DOHH2 (cell line): ENCODE results near the gene ZNRF3.

ENCODE experiments used
- EZH2phosphoT487 ChIP-seq: fragments of 200-600 bp; sonication (generic); IDR thresholded peaks from 2 replicates; pipeline ENCODE4 v1.6.1; 2017; ENCODE audit warnings: borderline replicate concordance, mild to moderate bottlenecking, antibody characterized with exemption, low read length, moderate library complexity, mixed read lengths
- TF ChIP-seq, protein P1 (sequence below): fragments of 200-600 bp; sonication (generic); IDR thresholded peaks from one replicate; pipeline ENCODE4 v1.5.1; 2014; ENCODE audit warnings: antibody characterized with exemption, mild to moderate bottlenecking, low read depth, low read length; ENCODE audit not compliant: poor library complexity, severe bottlenecking

DNA sequence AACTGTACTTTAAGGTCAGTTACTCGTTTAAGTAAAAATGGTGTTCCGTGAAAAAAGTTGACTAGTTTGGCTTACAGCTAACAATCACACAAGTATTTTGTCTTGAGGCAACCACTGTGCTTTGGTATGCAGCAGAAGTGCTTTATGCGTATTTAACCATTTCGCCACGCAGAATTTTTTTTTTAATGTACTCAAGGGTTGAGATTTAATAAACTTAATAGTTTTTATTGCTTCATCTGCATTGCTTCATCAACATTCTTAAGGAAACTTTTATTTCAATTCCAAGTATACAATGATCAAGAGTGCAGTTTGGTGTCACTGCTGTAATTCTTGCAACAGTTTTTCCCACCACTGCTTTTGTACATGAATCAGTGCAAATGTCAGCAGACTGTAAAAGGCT, 66.4 kb downstream of the ZNRF3 start:
- TF ChIP-seq, protein P1, sequence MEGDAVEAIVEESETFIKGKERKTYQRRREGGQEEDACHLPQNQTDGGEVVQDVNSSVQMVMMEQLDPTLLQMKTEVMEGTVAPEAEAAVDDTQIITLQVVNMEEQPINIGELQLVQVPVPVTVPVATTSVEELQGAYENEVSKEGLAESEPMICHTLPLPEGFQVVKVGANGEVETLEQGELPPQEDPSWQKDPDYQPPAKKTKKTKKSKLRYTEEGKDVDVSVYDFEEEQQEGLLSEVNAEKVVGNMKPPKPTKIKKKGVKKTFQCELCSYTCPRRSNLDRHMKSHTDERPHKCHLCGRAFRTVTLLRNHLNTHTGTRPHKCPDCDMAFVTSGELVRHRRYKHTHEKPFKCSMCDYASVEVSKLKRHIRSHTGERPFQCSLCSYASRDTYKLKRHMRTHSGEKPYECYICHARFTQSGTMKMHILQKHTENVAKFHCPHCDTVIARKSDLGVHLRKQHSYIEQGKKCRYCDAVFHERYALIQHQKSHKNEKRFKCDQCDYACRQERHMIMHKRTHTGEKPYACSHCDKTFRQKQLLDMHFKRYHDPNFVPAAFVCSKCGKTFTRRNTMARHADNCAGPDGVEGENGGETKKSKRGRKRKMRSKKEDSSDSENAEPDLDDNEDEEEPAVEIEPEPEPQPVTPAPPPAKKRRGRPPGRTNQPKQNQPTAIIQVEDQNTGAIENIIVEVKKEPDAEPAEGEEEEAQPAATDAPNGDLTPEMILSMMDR, result no peak
- TF ChIP-seq EZH2phosphoT487, result no peak
